ENCODE data around the gene ETV7. TPM values are rescaled to one million over a fixed set of nuclear protein-coding genes. Genes with fewer than 3 reads are reported as not detected.

The ETV7 gene
- total RNA-seq (under 1 TPM; 0.33 to 0.73 TPM), total RNA-seq (0.13 to 65.7 (median 3.3) reads per million in 172 experiments)
- 2.2 TPM for polyA plus RNA-seq (2013, experiment 1 of 2)
- 2.7 TPM for polyA plus RNA-seq (2013, experiment 2 of 2)

GRCh38 chr6:36387440-36388303 lies at the start of gene ETV7:
ETV7 (minus strand) TSS chr6:36387669; CDS start chr6:36387541, 128 bp downstream.
- DNase-seq = peak in 11 of 14 experiments; percentile 6 to 73 (median 27)
- peaks cover 6% of the 10 kb centered on the region for H3K36me3 Mint-ChIP-seq (ENCODE audit: low read depth)
- ChIA-PET CTCF (interaction anchor here (0.9 kb wide), 1 partner anchor 36 kb away, joined by 3 read pairs; no protein-coding TSS in a partner anchor), POLR2A (interaction anchor here (0.9 to 1.3 kb wide), 3 partner anchors 14 to 55 kb away, joined by 3 read pairs; partner anchors contain the start of gene KCTD20)
- Histone ChIP-seq H3K9me3 (ENCODE audit: control insufficient read depth in 1 of 2, insufficient read depth in 1 of 2, low read length in 2 of 2) (no peaks in the 10 kb centered on the region), H3K4me3 (ENCODE audit: low read length) (peak within 1 kb of the TSS; percentile 87), H3K27ac (ENCODE audit: low read depth in 1 of 2, low read length in 2 of 2) (no peak within 1 kb of the TSS), H3K36me3 (ENCODE audit: insufficient read depth, low read length) (no peaks in the 10 kb centered on the region), H3K4me1 (ENCODE audit: insufficient read depth, low read length) (peaks cover 25% of the 10 kb centered on the region), H3K27me3 (ENCODE audit: control insufficient read depth in 1 of 2, insufficient read depth in 2 of 2, low read length in 2 of 2) (peaks cover 6 to 8% of the 10 kb centered on the region in 2 experiments)
- peak within 1 kb of the TSS; percentile 21 for H3K27ac Mint-ChIP-seq
- H3K27me3 Mint-ChIP-seq = peaks cover 21% of the 10 kb centered on the region
- peak within 1 kb of the TSS; percentile 96 for H3K4me3 Mint-ChIP-seq
- intact Hi-C loops (cut with DNase I, micrococcal nuclease) = no loop called here
- no peaks in the 10 kb centered on the region for H3K9me3 Mint-ChIP-seq
- ATAC-seq (ENCODE audit: poor library complexity) = peak; percentile 63
- TF ChIP-seq, protein P1, sequence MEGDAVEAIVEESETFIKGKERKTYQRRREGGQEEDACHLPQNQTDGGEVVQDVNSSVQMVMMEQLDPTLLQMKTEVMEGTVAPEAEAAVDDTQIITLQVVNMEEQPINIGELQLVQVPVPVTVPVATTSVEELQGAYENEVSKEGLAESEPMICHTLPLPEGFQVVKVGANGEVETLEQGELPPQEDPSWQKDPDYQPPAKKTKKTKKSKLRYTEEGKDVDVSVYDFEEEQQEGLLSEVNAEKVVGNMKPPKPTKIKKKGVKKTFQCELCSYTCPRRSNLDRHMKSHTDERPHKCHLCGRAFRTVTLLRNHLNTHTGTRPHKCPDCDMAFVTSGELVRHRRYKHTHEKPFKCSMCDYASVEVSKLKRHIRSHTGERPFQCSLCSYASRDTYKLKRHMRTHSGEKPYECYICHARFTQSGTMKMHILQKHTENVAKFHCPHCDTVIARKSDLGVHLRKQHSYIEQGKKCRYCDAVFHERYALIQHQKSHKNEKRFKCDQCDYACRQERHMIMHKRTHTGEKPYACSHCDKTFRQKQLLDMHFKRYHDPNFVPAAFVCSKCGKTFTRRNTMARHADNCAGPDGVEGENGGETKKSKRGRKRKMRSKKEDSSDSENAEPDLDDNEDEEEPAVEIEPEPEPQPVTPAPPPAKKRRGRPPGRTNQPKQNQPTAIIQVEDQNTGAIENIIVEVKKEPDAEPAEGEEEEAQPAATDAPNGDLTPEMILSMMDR (IDR thresholded peaks at IDR 0.05) = no peak
- H3K4me1 Mint-ChIP-seq (ENCODE audit: low read depth) = peaks cover 24% of the 10 kb centered on the region

DNA sequence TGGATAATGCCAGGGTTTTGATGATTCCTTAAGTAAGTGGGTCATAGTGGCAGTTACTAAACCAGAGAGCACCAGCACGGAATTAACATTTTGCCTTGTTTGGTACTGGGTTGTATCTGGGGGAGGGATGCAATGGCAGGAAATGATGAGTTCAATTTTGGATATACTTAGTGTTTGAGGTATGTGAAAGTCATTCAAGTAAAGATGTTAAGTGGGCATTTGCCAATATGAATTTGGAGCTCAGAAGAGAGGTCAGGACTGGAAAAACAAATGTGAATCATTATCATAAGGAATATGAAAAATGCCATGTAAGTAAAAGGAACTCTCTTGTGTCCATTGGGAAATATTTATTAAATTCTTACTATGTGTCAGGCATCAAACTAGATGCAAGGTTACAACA lies 49.0 kb upstream of the ETV7 start:
- no peaks in the 10 kb centered on the region for H3K27me3 ChIP-seq (ENCODE audit: control insufficient read depth in 1 of 2, insufficient read depth in 2 of 2, low read length in 2 of 2)
- Mint-ChIP-seq H3K27ac (no peak overlapping the region), H3K27me3 (no peaks in the 10 kb centered on the region), H3K36me3 (ENCODE audit: low read depth) (no peaks in the 10 kb centered on the region), H3K4me3 (no peak overlapping the region), H3K4me1 (ENCODE audit: low read depth) (peaks cover 6% of the 10 kb centered on the region), H3K9me3 (no peaks in the 10 kb centered on the region)
- ATAC-seq (ENCODE audit: poor library complexity) (no peak), DNase-seq (no peak)
- TF ChIP-seq, protein P1 (IDR thresholded peaks at IDR 0.05) = no peak
- intact Hi-C loops (cut with DNase I, micrococcal nuclease) = no loop called here
- ChIA-PET CTCF (no interaction called here), POLR2A (no interaction called here)
- no peak overlapping the region for H3K4me3 ChIP-seq (ENCODE audit: low read length)
- H3K36me3 ChIP-seq (ENCODE audit: insufficient read depth, low read length) = no peaks in the 10 kb centered on the region
- H3K4me1 ChIP-seq (ENCODE audit: insufficient read depth, low read length) = peaks cover 3% of the 10 kb centered on the region
- no peak overlapping the region for H3K27ac ChIP-seq (ENCODE audit: low read depth in 1 of 2, low read length in 2 of 2)
- no peaks in the 10 kb centered on the region for H3K9me3 ChIP-seq (ENCODE audit: control insufficient read depth in 1 of 2, insufficient read depth in 1 of 2, low read length in 2 of 2)

DNA sequence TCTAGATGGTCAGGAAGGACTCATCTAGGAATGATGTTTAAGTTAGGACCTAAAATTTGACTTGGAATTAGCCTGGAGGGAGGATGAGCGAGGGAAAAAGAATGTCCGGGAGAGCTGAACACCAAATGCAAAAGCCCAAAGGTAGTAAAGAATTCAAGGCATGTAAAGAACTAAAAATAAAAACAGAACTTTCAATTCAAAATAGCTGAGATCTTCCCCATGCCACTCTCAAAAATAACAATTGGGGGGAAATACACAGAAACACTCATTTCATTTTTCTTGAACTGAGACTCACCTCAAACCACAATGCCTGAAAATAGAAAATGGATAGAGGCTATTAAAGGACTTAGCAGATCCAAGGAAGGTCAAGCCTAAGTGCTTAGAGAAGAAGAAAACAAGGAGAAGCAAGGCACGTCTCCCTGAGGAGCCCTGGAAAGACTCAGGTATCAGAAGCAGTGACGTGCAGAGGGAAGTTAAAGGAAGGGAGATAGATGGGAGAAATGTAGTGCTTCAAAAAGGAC lies 44.7 kb upstream of the ETV7 start:
- ATAC-seq (ENCODE audit: poor library complexity) (no peak), DNase-seq (no peak)
- H3K4me1 Mint-ChIP-seq (ENCODE audit: low read depth) = no peaks in the 10 kb centered on the region
- Histone ChIP-seq H3K36me3 (ENCODE audit: insufficient read depth, low read length) (no peaks in the 10 kb centered on the region), H3K9me3 (ENCODE audit: control insufficient read depth in 1 of 2, insufficient read depth in 1 of 2, low read length in 2 of 2) (no peaks in the 10 kb centered on the region), H3K4me1 (ENCODE audit: insufficient read depth, low read length) (no peaks in the 10 kb centered on the region), H3K27me3 (ENCODE audit: control insufficient read depth in 1 of 2, insufficient read depth in 2 of 2, low read length in 2 of 2) (no peaks in the 10 kb centered on the region), H3K4me3 (ENCODE audit: low read length) (no peak overlapping the region), H3K27ac (ENCODE audit: low read depth in 1 of 2, low read length in 2 of 2) (no peak overlapping the region)
- ChIA-PET CTCF (no interaction called here), POLR2A (interaction anchor here (1.4 kb wide), 1 partner anchor 11 kb away, joined by 3 read pairs; the partner anchor contains the start of genes KCTD20 and PXT1)
- TF ChIP-seq, protein P1 (IDR thresholded peaks at IDR 0.05) = no peak
- no peaks in the 10 kb centered on the region for H3K27me3 Mint-ChIP-seq
- H3K9me3 Mint-ChIP-seq = no peaks in the 10 kb centered on the region
- H3K27ac Mint-ChIP-seq = no peak overlapping the region
- H3K4me3 Mint-ChIP-seq = no peak overlapping the region
- intact Hi-C loops (cut with DNase I, micrococcal nuclease) = no loop called here
- no peaks in the 10 kb centered on the region for H3K36me3 Mint-ChIP-seq (ENCODE audit: low read depth)
